G401.6 (cell line): ENCODE measurements around the gene HMOX1.
"Not testable (repeated sequence)": the region's sequence is repeated elsewhere in the genome, so short reads cannot be mapped to it uniquely, and the experiment has no call there.

Source experiments
- FAIRE-seq: peaks from 2 replicates; lab custom pipeline; 2012; peaks lifted over from hg19 to GRCh38; lab: Jason Lieb, UNC

Gene HMOX1

DNA sequence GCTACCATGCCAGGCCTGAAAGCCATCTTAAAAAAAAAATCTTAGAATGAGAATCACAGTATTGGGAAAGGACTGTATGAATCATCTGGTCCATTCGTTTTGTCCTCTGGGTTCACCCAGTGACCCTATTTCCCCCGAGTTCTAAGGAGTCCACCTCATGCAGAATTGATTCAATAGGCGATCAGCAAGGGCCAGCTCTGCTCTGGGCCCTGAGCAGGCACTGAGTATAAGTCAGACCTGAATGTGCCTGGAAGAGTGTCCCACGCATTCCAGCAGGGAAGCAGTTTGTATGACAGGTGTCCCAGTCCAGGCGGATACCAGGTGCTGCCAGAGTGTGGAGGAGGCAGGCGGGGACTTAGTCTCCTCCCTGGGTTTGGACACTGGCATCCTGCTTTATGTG lies 883 bp upstream of the HMOX1 start:
- no peak for FAIRE-seq

DNA sequence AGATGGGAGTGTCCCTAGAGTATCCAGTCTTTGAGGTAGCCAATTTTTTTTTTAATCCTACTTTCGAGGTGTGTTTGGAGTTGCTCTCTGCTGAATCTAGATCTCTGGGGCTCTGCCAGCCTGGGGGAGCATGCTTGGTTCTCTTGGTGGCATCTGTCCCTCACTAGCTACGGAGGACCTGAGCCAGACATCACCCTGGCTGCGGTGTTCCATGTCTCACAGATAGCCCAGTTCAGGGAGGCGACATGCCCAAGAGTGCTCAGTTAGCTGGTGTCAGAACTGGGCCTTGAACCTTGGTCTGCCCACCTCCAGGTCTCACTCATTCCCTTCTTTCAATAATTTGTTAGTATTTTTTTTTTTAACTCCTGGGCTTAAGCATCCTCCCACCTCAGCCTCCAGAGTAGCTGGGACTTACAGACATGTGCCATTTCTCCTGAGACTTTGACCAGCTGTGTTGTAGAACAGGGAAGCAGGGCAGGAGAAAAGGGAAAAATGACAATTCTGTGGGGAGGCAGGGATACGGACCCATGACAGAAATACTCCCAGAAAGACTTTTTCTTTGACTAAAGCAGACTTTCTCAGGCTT lies 621 bp downstream of the HMOX1 start:
- FAIRE-seq, result peak; percentile 25

DNA sequence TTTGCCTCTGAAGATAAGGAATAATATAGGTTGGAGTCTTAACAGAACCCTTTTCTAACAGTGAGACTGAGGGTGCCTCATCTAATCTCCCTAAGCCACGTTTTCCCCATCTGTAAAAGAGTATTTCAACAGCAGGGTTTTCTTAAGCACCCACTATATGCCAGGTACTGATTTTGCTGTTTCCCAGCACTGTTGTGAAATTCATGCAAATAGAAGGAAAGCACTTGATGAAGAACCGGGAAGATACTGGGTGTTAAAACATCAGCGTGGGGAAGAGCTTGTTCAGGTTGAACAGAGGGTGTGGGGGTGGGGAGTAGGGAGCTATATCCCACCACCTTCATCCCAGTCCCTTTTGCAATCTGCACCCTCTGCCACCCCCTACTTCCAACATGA lies 2.8 kb downstream of the HMOX1 start:
- no peak for FAIRE-seq

DNA sequence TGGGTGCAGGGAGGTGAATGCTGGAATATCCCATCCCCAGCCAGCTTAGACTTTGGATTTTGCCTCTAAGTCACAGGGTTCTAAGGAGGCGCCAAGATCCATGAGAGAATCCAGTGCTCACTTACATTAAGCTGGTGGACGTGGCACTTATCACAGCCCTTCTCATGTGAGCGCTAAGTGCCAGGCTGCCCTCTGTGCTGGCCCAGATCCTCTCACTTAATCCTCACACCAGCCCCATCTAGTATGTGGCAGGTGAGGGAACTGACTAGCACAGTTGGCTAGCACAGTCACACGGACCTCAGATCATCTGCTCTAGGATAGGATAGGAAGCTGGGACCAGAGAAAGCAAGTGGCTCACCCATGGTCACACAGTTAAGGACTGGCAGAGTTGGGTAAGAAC lies 3.6 kb downstream of the HMOX1 start:
- no peak for FAIRE-seq

DNA sequence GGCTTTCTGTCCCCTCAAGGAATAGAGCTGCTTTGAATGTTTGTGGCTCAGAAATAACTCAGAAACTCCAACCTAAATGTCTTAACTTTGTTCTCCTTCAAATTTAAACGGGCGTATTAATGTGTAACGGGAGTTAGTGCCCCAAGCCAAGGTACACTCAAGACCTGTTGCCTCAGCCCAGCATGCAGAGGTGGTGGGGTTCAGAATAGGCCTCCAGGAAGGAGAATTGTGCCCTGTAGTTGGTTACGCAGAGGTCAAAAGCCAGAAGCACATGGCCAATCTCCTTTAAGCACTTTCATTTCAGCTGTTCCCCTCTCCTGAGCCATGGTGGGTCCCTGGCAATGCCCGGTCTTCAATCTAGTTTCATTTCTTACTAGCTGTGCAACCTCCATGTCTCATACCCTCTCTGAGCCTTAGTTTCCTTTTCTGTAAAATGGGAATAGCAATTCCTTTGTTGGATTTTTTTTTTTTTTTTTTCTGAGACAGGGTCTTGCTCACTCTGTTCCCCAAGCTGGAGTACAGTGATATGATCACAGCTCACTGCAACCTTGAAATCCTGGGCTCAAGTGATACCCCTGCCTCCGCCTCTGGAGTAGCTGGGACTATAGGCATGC lies 4.2 kb downstream of the HMOX1 start:
- no peak for FAIRE-seq

DNA sequence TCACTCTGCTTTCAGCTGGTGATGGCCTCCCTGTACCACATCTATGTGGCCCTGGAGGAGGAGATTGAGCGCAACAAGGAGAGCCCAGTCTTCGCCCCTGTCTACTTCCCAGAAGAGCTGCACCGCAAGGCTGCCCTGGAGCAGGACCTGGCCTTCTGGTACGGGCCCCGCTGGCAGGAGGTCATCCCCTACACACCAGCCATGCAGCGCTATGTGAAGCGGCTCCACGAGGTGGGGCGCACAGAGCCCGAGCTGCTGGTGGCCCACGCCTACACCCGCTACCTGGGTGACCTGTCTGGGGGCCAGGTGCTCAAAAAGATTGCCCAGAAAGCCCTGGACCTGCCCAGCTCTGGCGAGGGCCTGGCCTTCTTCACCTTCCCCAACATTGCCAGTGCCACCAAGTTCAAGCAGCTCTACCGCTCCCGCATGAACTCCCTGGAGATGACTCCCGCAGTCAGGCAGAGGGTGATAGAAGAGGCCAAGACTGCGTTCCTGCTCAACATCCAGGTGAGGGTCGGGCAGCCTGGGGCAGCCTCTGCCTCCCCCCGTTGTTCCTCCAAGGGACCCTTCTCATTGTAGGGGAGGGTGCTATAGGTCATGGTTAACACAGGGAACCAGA lies 5.9 kb downstream of the HMOX1 start:
- no peak for FAIRE-seq

DNA sequence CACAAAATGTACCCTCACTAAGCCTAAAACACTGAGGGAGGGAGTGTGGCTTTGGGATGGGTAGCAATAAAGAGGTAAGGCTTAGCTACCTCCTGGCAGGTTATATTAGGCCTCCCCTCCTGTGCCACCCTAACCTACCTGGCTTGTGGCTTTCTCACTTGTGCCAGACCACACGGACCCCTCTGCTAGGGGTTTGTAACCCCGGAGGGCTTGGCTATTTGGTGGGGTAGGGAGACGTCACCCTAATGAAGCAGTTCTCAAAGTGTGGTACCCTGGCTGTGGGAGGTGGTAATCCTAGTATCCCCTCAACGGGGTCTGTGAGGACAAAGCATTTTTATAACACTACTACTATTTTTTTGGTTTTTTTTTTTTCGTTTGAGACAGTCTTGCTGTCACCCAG lies 10.0 kb downstream of the HMOX1 start:
- no peak for FAIRE-seq

DNA sequence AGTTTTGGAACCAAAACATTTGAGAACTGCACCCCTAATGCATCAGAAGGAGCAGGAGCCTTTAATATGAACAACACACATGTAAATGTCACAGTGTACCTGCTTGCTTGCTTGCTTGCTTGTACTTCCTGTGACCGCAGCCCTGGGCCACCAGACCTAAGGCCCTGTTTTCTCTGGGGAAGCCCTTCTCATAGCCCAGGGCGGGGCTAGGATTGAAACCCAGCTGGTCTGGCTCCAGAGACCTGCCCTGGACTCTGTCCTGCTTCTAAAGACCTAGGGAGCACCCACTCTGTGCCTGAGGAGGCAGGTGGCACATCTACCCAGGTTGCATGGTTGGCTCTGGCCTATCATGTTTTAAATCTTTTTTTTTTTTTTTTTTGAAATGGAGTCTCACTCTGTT lies 11.5 kb downstream of the HMOX1 start:
- FAIRE-seq, result no peak

DNA sequence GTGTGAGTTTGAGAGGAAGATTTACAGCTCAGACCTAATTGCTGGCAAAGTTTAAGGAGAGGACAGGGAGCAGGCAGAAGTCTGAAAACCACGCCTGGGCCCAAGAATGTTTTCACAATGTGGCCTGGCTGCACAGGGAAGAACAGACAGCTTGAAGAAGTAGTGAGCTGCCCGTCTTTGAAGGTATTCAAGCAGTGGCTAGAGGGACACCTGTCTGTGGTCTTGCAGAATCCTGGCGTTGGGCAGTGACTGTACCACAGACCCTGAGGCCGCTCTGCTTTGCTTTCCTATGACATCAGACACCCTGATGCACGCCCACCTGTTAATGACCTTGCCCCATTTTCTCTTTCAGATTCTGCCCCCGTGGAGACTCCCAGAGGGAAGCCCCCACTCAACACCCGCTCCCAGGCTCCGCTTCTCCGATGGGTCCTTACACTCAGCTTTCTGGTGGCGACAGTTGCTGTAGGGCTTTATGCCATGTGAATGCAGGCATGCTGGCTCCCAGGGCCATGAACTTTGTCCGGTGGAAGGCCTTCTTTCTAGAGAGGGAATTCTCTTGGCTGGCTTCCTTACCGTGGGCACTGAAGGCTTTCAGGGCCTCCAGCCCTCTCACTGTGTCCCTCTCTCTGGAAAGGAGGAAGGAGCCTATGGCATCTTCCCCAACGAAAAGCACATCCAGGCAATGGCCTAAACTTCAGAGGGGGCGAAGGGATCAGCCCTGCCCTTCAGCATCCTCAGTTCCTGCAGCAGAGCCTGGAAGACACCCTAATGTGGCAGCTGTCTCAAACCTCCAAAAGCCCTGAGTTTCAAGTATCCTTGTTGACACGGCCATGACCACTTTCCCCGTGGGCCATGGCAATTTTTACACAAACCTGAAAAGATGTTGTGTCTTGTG lies 12.5 kb downstream of the HMOX1 start:
- FAIRE-seq, result no peak

DNA sequence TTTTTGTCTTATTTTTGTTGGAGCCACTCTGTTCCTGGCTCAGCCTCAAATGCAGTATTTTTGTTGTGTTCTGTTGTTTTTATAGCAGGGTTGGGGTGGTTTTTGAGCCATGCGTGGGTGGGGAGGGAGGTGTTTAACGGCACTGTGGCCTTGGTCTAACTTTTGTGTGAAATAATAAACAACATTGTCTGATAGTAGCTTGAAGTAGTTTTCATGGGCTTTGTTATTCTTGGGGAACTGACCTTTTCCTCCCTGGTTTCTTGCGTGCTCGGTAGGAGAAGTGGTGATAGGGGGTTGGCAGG lies 13.1 kb downstream of the HMOX1 start:
- no peak for FAIRE-seq

DNA sequence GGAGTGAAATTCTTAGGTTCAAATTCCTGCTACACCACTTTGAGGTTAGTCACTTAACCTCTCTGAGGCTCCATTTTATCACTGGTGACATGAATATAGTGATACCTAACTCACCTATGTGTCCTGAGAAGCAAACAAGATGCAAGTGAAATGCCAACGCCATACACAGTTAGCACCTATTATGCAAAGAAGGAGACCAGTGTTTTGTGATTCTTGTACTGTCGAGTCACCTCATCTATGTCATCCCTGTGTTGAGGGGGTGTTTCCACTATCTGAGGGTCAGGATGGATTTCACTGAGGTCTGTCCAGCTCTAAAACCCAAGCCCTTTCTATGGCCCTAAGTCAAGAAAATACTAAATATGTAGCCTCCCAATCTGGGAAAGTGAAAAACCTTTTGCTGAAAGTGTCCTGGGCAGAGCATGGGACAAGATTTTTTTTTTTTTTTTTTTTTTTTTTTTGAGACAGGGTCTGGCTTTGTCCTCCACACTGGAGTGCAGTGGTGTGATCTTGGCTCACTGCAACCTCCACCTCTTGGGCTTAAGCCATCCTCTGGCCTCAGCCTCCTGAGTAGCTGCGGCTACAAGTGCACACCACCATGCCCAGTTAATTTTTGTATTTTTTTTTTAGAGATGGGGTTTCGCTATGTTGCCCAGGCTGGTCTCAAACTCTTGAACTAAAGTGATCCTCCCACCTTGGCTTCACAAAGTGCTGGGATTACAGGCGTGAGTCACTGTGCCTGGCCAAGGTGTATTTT lies 14.1 kb downstream of the HMOX1 start:
- no peak for FAIRE-seq

DNA sequence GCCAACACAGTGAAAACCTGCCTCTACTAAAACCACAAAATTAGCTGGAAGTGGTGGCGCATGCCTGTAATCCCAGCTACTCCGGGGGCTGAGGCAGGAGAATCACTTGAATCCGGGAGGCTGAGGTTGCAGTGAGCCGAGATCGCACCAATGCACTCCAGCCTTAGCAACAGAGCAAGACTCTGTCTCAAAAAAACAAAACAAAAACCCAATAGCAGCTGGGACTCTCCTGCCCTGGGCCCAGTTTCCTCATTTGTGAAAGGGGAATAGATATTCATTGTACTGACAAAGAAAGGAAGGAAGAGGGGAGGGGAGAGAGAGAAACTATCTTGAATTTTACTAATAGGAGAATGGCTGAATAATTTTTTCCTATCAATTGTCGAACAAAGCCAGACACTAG lies 15.7 kb downstream of the HMOX1 start:
- FAIRE-seq, result not testable (repeated sequence)

DNA sequence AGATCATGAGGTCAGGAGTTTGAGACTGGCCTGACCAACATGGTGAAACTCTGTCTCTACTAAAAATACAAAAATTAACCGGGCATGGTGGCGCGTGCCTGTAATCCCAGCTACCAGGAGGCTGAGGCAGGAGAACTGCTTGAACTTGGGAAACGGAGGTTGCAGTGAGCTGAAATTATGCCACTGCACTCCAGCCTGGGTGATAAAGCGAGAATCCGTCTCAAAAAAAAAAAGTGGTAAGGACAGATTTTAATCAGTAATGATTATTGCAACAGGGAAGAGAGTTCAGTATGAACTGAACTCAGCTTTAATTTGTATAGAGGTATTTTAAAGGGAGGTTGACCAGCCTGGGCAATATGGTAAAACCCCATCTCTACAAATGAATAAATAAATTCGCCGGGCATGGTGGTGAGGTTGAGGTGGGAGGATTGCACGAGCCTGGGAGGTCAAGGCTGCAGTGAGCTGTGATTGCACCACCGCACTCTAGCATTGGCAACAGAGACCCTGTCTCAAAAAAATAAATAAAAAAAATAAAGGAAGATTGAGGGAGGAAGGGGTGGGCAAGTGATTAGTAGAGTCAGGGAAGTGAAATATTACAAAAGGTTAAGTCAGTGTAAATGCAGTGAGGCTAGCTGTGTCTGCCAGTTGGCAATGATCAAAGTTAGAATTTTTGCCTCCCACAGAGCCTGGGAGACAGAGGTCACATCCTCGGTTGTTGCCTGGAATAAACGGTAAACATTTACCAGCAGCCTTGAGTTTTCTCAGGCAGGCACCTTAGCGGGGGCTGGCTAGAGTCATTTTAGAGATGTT lies 16.4 kb downstream of the HMOX1 start:
- FAIRE-seq, result peak; percentile 23

DNA sequence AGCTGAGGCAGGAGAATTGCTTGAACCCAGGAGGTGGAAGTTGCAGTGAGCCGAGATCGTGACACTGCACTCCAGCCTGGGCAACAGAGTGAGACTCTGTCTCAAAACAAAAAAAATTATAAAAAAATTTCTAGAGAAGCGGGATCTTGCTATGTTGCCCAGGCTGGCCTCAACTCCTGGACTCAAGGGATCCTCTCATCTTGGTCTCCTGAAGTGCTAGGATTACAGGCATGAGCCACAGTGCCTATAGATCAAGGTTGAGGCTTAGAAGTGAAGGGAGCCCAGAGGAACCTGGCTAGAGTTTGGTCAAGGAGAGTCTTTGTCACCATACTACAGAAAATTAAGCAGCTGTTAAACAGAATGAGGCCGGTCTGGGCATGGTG lies 17.7 kb downstream of the HMOX1 start:
- FAIRE-seq, result no peak

DNA sequence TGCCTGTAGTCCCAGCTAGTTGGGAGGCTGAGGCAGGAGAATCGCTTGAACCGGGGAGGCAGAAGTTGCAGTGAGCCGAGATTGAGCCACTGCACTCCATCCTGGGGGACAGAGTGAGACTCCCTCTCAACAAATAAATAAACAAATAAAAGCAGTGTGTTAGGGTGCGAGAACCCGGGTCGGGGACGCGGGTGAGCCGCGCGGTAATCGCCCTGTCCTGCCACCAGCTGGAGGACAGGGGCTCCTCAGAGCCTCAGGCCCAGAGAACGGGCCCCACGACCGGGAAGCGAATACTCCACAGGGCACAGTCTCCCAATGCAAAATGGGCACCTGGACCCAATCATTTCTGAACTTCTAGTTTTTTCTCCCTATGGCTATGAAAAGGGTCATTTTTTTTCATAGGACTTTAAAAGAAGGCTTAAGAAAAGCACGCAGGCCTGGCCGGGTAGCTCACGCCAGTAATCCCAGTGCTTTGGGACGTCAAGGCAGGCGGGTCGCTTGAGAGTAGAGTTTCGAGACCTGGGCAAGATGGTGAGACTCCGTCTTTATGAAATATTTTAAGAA lies 18.3 kb downstream of the HMOX1 start:
- no peak for FAIRE-seq

DNA sequence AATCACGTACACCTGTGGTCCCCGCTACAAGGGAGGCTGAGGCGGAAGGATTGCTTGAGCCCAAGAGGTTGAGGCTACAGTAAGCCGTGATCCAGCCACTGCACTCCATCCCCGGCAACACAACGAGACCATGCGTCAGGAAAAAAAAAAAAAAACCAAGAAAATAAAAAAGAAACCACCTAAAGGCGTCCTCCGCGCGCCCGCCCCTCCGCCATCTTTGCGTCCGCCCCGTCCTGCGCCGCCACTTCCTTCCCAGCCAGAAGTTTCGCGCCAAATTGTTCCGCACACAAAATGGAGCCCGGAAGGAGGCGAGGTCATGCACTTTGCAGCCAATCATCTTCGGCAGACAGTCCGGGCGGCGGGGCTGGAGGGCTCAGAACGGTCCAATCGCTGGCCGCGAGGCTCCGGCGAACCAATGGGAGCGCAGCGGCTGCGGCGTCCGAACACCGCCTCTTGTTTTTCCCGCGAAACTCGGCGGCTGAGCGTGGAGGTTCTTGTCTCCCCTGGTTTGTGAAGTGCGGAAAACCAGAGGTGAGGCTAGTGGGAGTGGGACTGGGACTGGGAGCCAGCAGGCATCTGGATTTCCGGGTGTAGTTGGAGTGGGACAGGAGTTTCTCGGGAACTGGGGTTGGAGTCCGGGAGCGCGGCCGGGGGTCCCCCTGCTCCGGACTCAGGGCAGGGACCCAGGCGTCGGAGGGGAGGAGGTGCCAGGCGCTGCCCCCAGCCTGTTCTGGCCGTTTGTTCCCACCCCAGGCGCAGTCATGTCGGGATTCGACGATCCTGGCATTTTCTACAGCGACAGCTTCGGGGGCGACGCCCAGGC lies 19.0 kb downstream of the HMOX1 start, which contains the start of gene MCM5:
TSS of gene MCM5 (plus strand) at position 463 of the 823 bp plus-strand sequence. CDS start at position 762, 299 bp downstream.
- peak; percentile 99 for FAIRE-seq

DNA sequence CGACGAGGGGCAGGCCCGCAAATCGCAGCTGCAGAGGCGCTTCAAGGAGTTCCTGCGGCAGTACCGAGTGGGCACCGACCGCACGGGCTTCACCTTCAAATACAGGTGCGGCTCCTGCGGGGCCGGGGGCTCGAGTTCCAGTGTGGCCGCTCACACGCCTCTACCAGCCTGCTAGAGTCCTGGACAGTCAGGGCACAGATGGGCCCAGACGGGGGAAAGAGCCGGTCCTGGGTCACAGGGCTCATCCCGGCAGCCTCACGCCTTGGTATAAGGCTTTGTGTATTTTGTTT lies 19.6 kb downstream of the HMOX1 start:
- FAIRE-seq, result no peak

DNA sequence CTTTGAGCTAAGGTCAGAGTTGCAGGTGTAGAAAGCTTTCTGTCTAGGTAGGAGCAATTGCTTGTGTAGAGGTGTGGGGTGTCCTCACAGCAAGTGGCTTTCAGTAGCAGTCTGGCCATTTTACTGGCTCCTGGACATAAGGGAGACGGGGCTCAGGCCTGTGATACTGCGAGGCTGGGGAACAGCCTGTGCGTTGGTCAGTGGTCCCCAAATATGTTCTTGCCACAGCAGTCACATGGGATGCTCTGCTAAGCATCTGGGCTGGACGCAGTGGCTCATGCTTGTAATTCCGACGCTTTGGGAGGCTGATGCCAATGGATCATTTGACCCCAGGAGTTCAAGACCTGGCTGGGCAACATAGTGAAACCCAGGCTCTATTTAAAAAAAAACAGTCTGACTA lies 21.0 kb downstream of the HMOX1 start:
- no peak for FAIRE-seq

DNA sequence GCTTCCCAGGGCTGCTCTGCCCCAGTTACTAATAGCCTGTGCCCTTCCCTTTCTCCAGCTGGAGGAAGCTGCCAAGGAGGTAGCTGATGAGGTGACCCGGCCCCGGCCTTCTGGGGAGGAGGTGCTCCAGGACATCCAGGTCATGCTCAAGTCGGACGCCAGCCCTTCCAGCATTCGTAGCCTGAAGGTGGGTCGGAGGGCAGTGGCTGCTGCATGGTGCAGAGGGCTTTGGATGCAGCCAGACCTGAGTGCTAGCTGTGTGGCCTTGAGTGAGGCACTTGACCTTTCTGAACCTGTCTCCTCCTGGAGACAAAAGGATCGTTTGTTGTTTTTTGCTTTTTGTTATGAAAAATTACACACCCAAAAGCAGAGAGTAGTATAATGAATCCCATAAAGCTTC lies 22.5 kb downstream of the HMOX1 start:
- no peak for FAIRE-seq

DNA sequence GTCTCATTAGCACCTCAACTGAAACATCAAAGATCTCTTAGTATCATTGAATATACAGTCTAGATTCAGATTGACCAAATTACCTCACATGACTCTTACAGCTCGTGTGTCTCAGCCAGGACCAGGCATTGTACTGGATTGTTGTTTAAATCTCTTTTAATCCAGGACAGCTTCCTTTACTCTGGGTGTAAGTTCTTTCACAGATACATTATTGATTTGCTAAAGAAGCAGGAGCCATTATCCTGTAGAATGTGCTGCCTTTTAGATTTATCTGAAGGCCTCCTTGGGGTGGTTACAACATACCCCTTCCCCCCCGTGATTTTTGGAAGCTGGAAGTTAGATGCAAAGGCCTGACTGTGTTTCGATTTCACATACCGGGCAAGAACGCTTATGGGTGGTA lies 23.3 kb downstream of the HMOX1 start:
- FAIRE-seq, result no peak

DNA sequence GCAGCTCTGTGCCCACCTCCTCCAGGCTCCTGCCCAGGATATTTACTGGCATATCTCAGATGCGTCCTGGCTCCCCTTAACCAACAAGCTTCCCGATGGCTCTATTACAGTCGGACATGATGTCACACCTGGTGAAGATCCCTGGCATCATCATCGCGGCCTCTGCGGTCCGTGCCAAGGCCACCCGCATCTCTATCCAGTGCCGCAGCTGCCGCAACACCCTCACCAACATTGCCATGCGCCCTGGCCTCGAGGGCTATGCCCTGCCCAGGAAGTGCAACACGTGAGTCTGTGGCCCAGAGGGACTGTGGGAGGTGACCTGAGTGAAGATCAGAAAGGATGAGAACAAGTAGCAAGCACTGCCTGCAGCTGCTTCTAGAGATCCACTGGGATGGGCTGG lies 25.5 kb downstream of the HMOX1 start:
- FAIRE-seq, result no peak
